ENCODE measurements around the gene NSRP1. TPM values are rescaled to one million over a fixed set of nuclear protein-coding genes. Genes with fewer than 3 reads are reported as not detected.

NSRP1 gene
- total RNA-seq, 1 donor, result 12.7 TPM

Small RNA genes lying within 50 kb of the gene (small RNA-seq; reads per million reads assigned to genes)
- not detected for gene AC104984.5

Other genes with a start within 250 kb of the NSRP1 start
- gene SSH2, start 186.6 kb upstream of the NSRP1 start, total RNA-seq, result 13.0 and 14.4 TPM in 2 replicates
- 0.29 and 0.36 TPM in 2 replicates for gene EFCAB5, start 175.2 kb upstream of the NSRP1 start, total RNA-seq
- 0.36 TPM in 1 of 2 replicates, not detected in the other for gene SLC6A4, start 118.9 kb downstream of the NSRP1 start, total RNA-seq
- 36.5 and 39.8 TPM in 2 replicates for gene BLMH, start 175.1 kb downstream of the NSRP1 start, total RNA-seq
- not detected in 2 replicates for gene TMIGD1, start 217.2 kb downstream of the NSRP1 start, total RNA-seq